LNCAP (cell line): Measurements from ENCODE around the gene DCTD.

ENCODE experiments used
- CTCF ChIP-seq: fragments of 450-650 bp; IDR thresholded peaks from 2 replicates; pipeline ENCODE4 v1.5.1; 2017; ENCODE audit warnings: mild to moderate bottlenecking

The DCTD gene

DNA sequence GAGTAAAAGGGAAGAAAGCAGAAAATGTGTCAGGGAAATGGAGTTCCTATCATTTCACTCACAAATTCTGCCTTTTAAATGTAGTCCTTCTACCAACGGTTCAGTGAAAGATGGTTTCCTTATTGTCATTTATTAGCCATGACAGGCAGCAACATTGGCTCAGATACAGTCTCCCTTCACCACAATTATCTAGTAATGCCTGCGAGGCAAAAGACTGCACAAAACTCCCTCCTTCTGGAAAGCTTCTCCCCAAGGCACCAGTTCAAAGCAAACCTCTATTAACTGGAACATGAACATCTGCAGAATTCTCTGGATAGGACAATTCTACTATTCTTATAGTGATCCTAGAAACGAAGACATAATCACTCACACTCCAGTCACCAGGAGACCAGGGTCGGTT is 28.3 kb downstream of the DCTD start:
- no peak for TF ChIP-seq CTCF

GRCh38 chr4:182886768-182887167 is 30.4 kb downstream of the DCTD start:
- no peak for TF ChIP-seq CTCF

- no peak for TF ChIP-seq CTCF
Observed at GRCh38 chr4:182886205-182886604, 31.0 kb downstream of the DCTD start.

DNA sequence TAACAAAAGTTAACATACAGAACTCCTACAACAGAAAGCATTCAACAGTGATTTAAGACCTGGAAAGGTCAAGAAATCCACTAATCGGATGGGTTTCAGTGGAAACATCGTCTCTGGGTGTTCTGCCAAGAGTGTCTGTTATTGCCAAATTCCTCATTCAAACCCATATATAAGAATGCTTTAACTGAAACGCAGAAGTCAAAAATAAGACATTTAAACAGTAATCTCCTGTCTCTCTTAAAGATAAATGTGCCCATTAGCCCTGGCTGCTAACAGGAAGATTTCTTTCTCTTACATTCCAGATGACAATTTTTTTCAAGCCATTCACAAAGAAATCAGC is 31.5 kb downstream of the DCTD start:
- TF ChIP-seq CTCF: no peak

DNA sequence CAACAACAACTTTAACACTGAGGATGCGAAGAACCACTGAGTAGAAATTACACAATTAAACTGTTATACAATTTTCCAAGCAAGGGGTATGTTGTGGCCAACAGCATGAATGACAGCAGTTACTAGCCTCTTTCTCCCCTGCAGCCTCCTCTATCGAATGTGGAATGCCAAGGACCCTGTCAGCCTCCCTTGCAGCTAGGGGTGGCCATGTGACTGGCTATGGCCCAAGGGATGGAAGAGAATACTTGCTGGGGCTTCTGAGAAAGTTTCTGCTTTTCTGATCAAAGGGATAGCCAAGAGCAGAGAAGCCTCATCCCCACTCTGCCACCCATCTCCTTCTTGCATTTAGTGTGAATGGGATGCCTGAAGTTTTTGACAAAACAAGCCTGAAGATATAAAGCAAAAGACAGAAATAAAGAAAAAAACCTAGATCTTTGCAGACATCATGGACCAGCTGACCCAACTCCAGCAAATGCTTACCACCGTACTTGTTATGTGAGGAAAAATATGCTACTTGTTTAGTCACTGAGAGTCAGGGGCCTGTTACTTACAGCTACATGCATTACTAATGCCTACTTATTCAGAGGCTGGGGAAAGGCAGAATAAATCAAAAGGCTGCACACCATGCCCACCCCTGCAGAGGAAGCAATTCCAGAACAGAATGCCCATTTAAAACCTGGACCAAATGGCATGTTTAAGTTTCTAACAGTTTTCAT is 32.0 kb downstream of the DCTD start:
- TF ChIP-seq CTCF: no peak

GRCh38 chr4:182884040-182884439 is 33.1 kb downstream of the DCTD start:
- TF ChIP-seq CTCF: no peak

GRCh38 chr4:182883351-182883750 is 33.8 kb downstream of the DCTD start:
- no peak for TF ChIP-seq CTCF

DNA sequence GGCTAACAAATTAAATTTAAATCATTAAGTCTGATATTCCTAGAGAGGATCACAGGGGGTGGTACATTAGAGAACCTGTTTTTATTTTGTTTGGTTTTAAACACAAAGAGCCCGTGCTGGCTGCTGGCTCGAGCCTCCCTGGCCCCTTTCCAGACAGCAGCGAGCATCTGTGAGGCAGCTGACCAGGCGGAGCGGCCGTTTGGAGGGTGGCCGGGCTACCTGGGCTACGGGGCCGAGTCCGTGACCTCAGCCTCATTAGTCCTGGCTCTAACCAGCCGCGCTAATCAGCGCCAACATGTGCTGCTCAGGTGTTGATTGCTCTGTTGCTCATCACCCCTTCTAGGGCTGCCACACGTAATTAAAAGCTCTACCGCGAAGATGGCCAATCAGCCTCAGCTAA is 35.3 kb downstream of the DCTD start:
- TF ChIP-seq CTCF: no peak
